ENCODE results near the gene RUNX2.

RUNX2 gene

GRCh38 chr6:45483021-45483420, 154.9 kb downstream of the RUNX2 start:
- H3K4me1 ChIP-seq (ENCODE audit: control insufficient read depth, insufficient read depth, low read length, unreplicated experiment) = peaks cover 58% of the 10 kb centered on the region
- no peak overlapping the region for H2AFZ ChIP-seq (ENCODE audit: low read length, unreplicated experiment)
- no peak overlapping the region for H3K4me3 ChIP-seq (ENCODE audit: low read depth, low read length)
- H3K27me3 ChIP-seq (ENCODE audit: insufficient read depth, low read length) = no peaks in the 10 kb centered on the region
- H3K79me2 ChIP-seq (ENCODE audit: control insufficient read depth, insufficient read depth, low read length, unreplicated experiment) = peaks cover 18% of the 10 kb centered on the region
- peak overlapping the region; percentile 91 for H3K27ac ChIP-seq (ENCODE audit: low read depth, low read length)
- 0 out of 2 replicates have a peak, but pooled peaks cover 2% of the 10 kb centered on the region for H3K36me3 ChIP-seq (ENCODE audit: insufficient read depth, low read length)

- H3K79me2 ChIP-seq (ENCODE audit: control insufficient read depth, insufficient read depth, low read length, unreplicated experiment) = peaks cover 19% of the 10 kb centered on the region
Measured at GRCh38 chr6:45483501-45483900, 155.4 kb downstream of the RUNX2 start.

GRCh38 chr6:45486736-45487135, 158.6 kb downstream of the RUNX2 start:
- Histone ChIP-seq H3K4me1 (ENCODE audit: control insufficient read depth, insufficient read depth, low read length, unreplicated experiment) (peaks cover 29% of the 10 kb centered on the region), H3K27me3 (ENCODE audit: insufficient read depth, low read length) (no peaks in the 10 kb centered on the region), H3K27ac (ENCODE audit: low read depth, low read length) (no peak overlapping the region), H3K79me2 (ENCODE audit: control insufficient read depth, insufficient read depth, low read length, unreplicated experiment) (peaks cover 16% of the 10 kb centered on the region), H2AFZ (ENCODE audit: low read length, unreplicated experiment) (no peak overlapping the region), H3K4me3 (ENCODE audit: low read depth, low read length) (no peak overlapping the region), H3K36me3 (ENCODE audit: insufficient read depth, low read length) (0 out of 2 replicates have a peak, but pooled peaks cover 2% of the 10 kb centered on the region)

More at GRCh38 chr6:45483501-45483900, 155.4 kb downstream of the RUNX2 start:
- Histone ChIP-seq H3K36me3 (ENCODE audit: insufficient read depth, low read length) (0 out of 2 replicates have a peak, but pooled peaks cover 2% of the 10 kb centered on the region), H3K4me3 (ENCODE audit: low read depth, low read length) (no peak overlapping the region), H3K27ac (ENCODE audit: low read depth, low read length) (peak overlapping the region; percentile 91), H3K4me1 (ENCODE audit: control insufficient read depth, insufficient read depth, low read length, unreplicated experiment) (peaks cover 55% of the 10 kb centered on the region), H3K27me3 (ENCODE audit: insufficient read depth, low read length) (no peaks in the 10 kb centered on the region), H2AFZ (ENCODE audit: low read length, unreplicated experiment) (no peak overlapping the region)

GRCh38 chr6:45487645-45488044, 159.5 kb downstream of the RUNX2 start:
- H3K4me1 ChIP-seq (ENCODE audit: control insufficient read depth, insufficient read depth, low read length, unreplicated experiment) = peaks cover 20% of the 10 kb centered on the region
- peaks cover 14% of the 10 kb centered on the region for H3K79me2 ChIP-seq (ENCODE audit: control insufficient read depth, insufficient read depth, low read length, unreplicated experiment)
- no peak overlapping the region for H3K4me3 ChIP-seq (ENCODE audit: low read depth, low read length)
- no peaks in the 10 kb centered on the region for H3K27me3 ChIP-seq (ENCODE audit: insufficient read depth, low read length)
- H2AFZ ChIP-seq (ENCODE audit: low read length, unreplicated experiment) = no peak overlapping the region
- 0 out of 2 replicates have a peak, but pooled peaks cover 5% of the 10 kb centered on the region for H3K36me3 ChIP-seq (ENCODE audit: insufficient read depth, low read length)
- H3K27ac ChIP-seq (ENCODE audit: low read depth, low read length) = no peak overlapping the region

- no peaks in the 10 kb centered on the region for H3K27me3 ChIP-seq (ENCODE audit: insufficient read depth, low read length)
- no peak overlapping the region for H3K4me3 ChIP-seq (ENCODE audit: low read depth, low read length)
- H2AFZ ChIP-seq (ENCODE audit: low read length, unreplicated experiment) = no peak overlapping the region
- H3K4me1 ChIP-seq (ENCODE audit: control insufficient read depth, insufficient read depth, low read length, unreplicated experiment) = peaks cover 16% of the 10 kb centered on the region
- H3K27ac ChIP-seq (ENCODE audit: low read depth, low read length) = no peak overlapping the region
- peaks cover 14% of the 10 kb centered on the region for H3K79me2 ChIP-seq (ENCODE audit: control insufficient read depth, insufficient read depth, low read length, unreplicated experiment)
- 0 out of 2 replicates have a peak, but pooled peaks cover 5% of the 10 kb centered on the region for H3K36me3 ChIP-seq (ENCODE audit: insufficient read depth, low read length)
Measured at GRCh38 chr6:45488269-45488668, 160.1 kb downstream of the RUNX2 start.

GRCh38 chr6:45488889-45489288, 160.8 kb downstream of the RUNX2 start:
- H3K36me3 ChIP-seq (ENCODE audit: insufficient read depth, low read length) = 0 out of 2 replicates have a peak, but pooled peaks cover 5% of the 10 kb centered on the region
- no peak overlapping the region for H2AFZ ChIP-seq (ENCODE audit: low read length, unreplicated experiment)
- H3K27ac ChIP-seq (ENCODE audit: low read depth, low read length) = no peak overlapping the region
- peaks cover 14% of the 10 kb centered on the region for H3K79me2 ChIP-seq (ENCODE audit: control insufficient read depth, insufficient read depth, low read length, unreplicated experiment)
- H3K4me1 ChIP-seq (ENCODE audit: control insufficient read depth, insufficient read depth, low read length, unreplicated experiment) = peaks cover 9% of the 10 kb centered on the region
- H3K27me3 ChIP-seq (ENCODE audit: insufficient read depth, low read length) = no peaks in the 10 kb centered on the region
- H3K4me3 ChIP-seq (ENCODE audit: low read depth, low read length) = no peak overlapping the region

GRCh38 chr6:45491048-45491735, 163.1 kb downstream of the RUNX2 start:
- Histone ChIP-seq H3K27me3 (ENCODE audit: insufficient read depth, low read length) (no peaks in the 10 kb centered on the region), H3K4me1 (ENCODE audit: control insufficient read depth, insufficient read depth, low read length, unreplicated experiment) (no peaks in the 10 kb centered on the region), H3K4me3 (ENCODE audit: low read depth, low read length) (no peak overlapping the region), H3K27ac (ENCODE audit: low read depth, low read length) (no peak overlapping the region), H2AFZ (ENCODE audit: low read length, unreplicated experiment) (no peak overlapping the region), H3K36me3 (ENCODE audit: insufficient read depth, low read length) (0 out of 2 replicates have a peak, but pooled peaks cover 5% of the 10 kb centered on the region), H3K79me2 (ENCODE audit: control insufficient read depth, insufficient read depth, low read length, unreplicated experiment) (peaks cover 8% of the 10 kb centered on the region)

- no peaks in the 10 kb centered on the region for H3K27me3 ChIP-seq (ENCODE audit: insufficient read depth, low read length)
- peaks cover 8% of the 10 kb centered on the region for H3K79me2 ChIP-seq (ENCODE audit: control insufficient read depth, insufficient read depth, low read length, unreplicated experiment)
- H2AFZ ChIP-seq (ENCODE audit: low read length, unreplicated experiment) = no peak overlapping the region
- H3K36me3 ChIP-seq (ENCODE audit: insufficient read depth, low read length) = 0 out of 2 replicates have a peak, but pooled peaks cover 5% of the 10 kb centered on the region
- no peak overlapping the region for H3K27ac ChIP-seq (ENCODE audit: low read depth, low read length)
- H3K4me3 ChIP-seq (ENCODE audit: low read depth, low read length) = no peak overlapping the region
- no peaks in the 10 kb centered on the region for H3K4me1 ChIP-seq (ENCODE audit: control insufficient read depth, insufficient read depth, low read length, unreplicated experiment)
Measured at GRCh38 chr6:45491874-45492273, 163.7 kb downstream of the RUNX2 start.

- no peaks in the 10 kb centered on the region for H3K4me1 ChIP-seq (ENCODE audit: control insufficient read depth, insufficient read depth, low read length, unreplicated experiment)
- peaks cover 5% of the 10 kb centered on the region for H3K79me2 ChIP-seq (ENCODE audit: control insufficient read depth, insufficient read depth, low read length, unreplicated experiment)
- 0 out of 2 replicates have a peak, but pooled peaks cover 3% of the 10 kb centered on the region for H3K36me3 ChIP-seq (ENCODE audit: insufficient read depth, low read length)
- no peak overlapping the region for H3K4me3 ChIP-seq (ENCODE audit: low read depth, low read length)
- H3K27ac ChIP-seq (ENCODE audit: low read depth, low read length) = no peak overlapping the region
- no peak overlapping the region for H2AFZ ChIP-seq (ENCODE audit: low read length, unreplicated experiment)
- no peaks in the 10 kb centered on the region for H3K27me3 ChIP-seq (ENCODE audit: insufficient read depth, low read length)
Measured at GRCh38 chr6:45493761-45494160, 165.6 kb downstream of the RUNX2 start.

GRCh38 chr6:45494416-45495135, 166.4 kb downstream of the RUNX2 start:
- no peaks in the 10 kb centered on the region for H3K4me1 ChIP-seq (ENCODE audit: control insufficient read depth, insufficient read depth, low read length, unreplicated experiment)
- no peak overlapping the region for H2AFZ ChIP-seq (ENCODE audit: low read length, unreplicated experiment)
- H3K27me3 ChIP-seq (ENCODE audit: insufficient read depth, low read length) = no peaks in the 10 kb centered on the region
- 0 out of 2 replicates have a peak, but pooled peaks cover 3% of the 10 kb centered on the region for H3K36me3 ChIP-seq (ENCODE audit: insufficient read depth, low read length)
- no peak overlapping the region for H3K27ac ChIP-seq (ENCODE audit: low read depth, low read length)
- peaks cover 1% of the 10 kb centered on the region for H3K79me2 ChIP-seq (ENCODE audit: control insufficient read depth, insufficient read depth, low read length, unreplicated experiment)
- no peak overlapping the region for H3K4me3 ChIP-seq (ENCODE audit: low read depth, low read length)
